Panc1 (cell line): ENCODE results near the gene TMEM220. TPM values are rescaled to one million over a fixed set of nuclear protein-coding genes. Genes with fewer than 3 reads are reported as not detected.

Experiments
- ATAC-seq: fragments of 200-7000 bp; cut with Tn5 transposase; 2 replicates; pipeline ENCODE4 v1.9.1; 2020; ENCODE audit warnings: mild to moderate bottlenecking, moderate library complexity
- BruUV-seq: library from RNA; stranded (reverse); fragments of 400-500 nt; replicated peaks from 2 replicates; lab custom pipeline; 2021; lab: Mats Ljungman, UMichigan
- CTCF ChIA-PET: fragments of 300-600 bp; sonication (Branson Sonifier 250); formaldehyde crosslinking; loops from one replicate; lab custom pipeline; 2022; ENCODE audit warnings: antibody characterized with exemption; lab: Charles Lee
- POLR2A ChIA-PET: fragments of 300-600 bp; sonication (Branson Sonifier 250); formaldehyde crosslinking; loops from one replicate; lab custom pipeline; 2022; ENCODE audit warnings: antibody characterized with exemption; lab: Charles Lee
- DNase-seq: peaks from one replicate; pipeline ENCODE4 v3.0.0-alpha.2; 2010; ENCODE audit warnings: low read depth, low spot score
- H3K27ac ChIP-seq: 2 replicates; pipeline ENCODE4 v1.5.1; 2011; ENCODE audit warnings: mild to moderate bottlenecking, low read length, inconsistent platforms
- H3K27me3 ChIP-seq: fragments of 200-500 bp; sonication (Bioruptor generic); 2 replicates; pipeline ENCODE4 v1.6.0; 2014; ENCODE audit warnings: low read length, inconsistent platforms; ENCODE audit not compliant: control insufficient read depth, insufficient read depth
- H3K36me3 ChIP-seq: fragments of 200-500 bp; sonication (Bioruptor generic); 2 replicates; pipeline ENCODE4 v1.5.1; 2014; ENCODE audit warnings: inconsistent platforms, mild to moderate bottlenecking, low read length, moderate library complexity; ENCODE audit not compliant: control insufficient read depth, insufficient read depth
- H3K4me1 ChIP-seq: 2 replicates; pipeline ENCODE4 v1.5.1; 2011; ENCODE audit warnings: inconsistent platforms, mild to moderate bottlenecking, low read length, moderate library complexity; ENCODE audit not compliant: control insufficient read depth, insufficient read depth
- H3K4me3 ChIP-seq, 2 experiments: 2 replicates each; pipeline ENCODE4 v1.5.1; 2011 to 2012; ENCODE audit warnings: low read depth in 2 of 2, low read length in 2 of 2, mild to moderate bottlenecking in 2 of 2, inconsistent platforms in 1 of 2, moderate library complexity in 1 of 2
- H3K9me3 ChIP-seq: fragments of 200-500 bp; sonication (Bioruptor generic); 2 replicates; pipeline ENCODE4 v1.5.1; 2014; ENCODE audit warnings: low read depth, mild to moderate bottlenecking, inconsistent platforms, low read length, moderate library complexity; ENCODE audit not compliant: control insufficient read depth, insufficient read depth
- CTCF ChIP-seq: fragments of 450-650 bp; IDR thresholded peaks from 2 replicates; pipeline ENCODE4 v1.5.1; 2017; ENCODE audit warnings: mild to moderate bottlenecking
- POLR2AphosphoS5 ChIP-seq: IDR thresholded peaks from 2 replicates; pipeline ENCODE4 v1.6.1; 2012; ENCODE audit warnings: mild to moderate bottlenecking, low read depth, low read length, moderate library complexity
- REST ChIP-seq, 2 experiments: IDR thresholded peaks; 2 replicates each; pipeline ENCODE4 v1.6.1; 2011 to 2012; ENCODE audit warnings: low read depth in 2 of 2, control low read depth in 1 of 2, low read length in 1 of 2, mild to moderate bottlenecking in 1 of 2, moderate library complexity in 1 of 2; ENCODE audit not compliant: insufficient read depth in 1 of 2
- SIN3A ChIP-seq: IDR thresholded peaks from 2 replicates; pipeline ENCODE4 v1.6.1; 2012; ENCODE audit warnings: low read depth, mild to moderate bottlenecking, low read length, moderate library complexity, borderline replicate concordance; ENCODE audit not compliant: insufficient read depth
- TCF7L2 ChIP-seq: IDR thresholded peaks from 2 replicates; pipeline ENCODE4 v1.6.1; 2011; ENCODE audit warnings: mild to moderate bottlenecking, low read depth, low read length, inconsistent platforms
- in situ Hi-C: cut with HindIII; loops from 2 replicates; pipeline ENCODE4 v1.10.0; 2016; ENCODE audit warnings: low sequenced_read_pairs, low pct_unique_long_range_greater_than_20kb
- intact Hi-C: fragments of 100-400 bp; cut with micrococcal nuclease; formaldehyde crosslinking; loops from one replicate; pipeline ENCODE4 v1.10.0; 2022; ENCODE audit not compliant: unreplicated experiment
- total RNA-seq: library from RNA; stranded (reverse); gene quantifications from one replicate; pipeline ENCODE4 v1.2.1, GENCODE V29; 2021; ENCODE audit not compliant: unreplicated experiment

TMEM220 gene
- total RNA-seq, 1 experiment from 2014 or later = 9.3 TPM

DNA sequence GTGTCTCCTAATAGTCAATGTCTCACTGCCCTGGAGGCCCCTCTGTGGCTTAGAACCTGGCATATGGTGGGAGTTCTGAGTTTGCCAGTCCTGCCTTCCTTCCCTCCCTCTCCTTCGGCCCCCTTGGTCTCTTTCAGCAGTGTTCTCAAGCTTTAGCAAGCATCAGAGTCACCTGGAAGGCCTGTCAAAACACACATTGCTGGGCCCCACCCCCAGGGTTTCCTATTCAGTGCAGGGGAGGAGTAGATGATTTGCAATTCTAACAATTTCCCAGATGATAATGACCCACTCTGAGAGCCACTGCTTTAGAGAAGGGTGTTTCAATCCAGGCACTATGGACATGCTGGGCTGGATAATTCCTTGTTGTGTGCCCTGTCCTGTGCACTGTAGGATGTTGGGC, 26.4 kb upstream of the TMEM220 start:
- Histone ChIP-seq H3K9me3 (no peaks in the 10 kb centered on the region), H3K4me1 (no peaks in the 10 kb centered on the region; the same call in 1 of the 2 replicates), H3K27me3 (no peaks in the 10 kb centered on the region), H3K36me3 (no peaks in the 10 kb centered on the region), H3K27ac (no peak overlapping the region), H3K4me3 (no peak overlapping the region)
- intact Hi-C loops (no loop called here), in situ Hi-C loops (no loop called here)
- CTCF ChIA-PET = no interaction called here
- POLR2A ChIA-PET = no interaction called here
- TF ChIP-seq TCF7L2 (no peak), SIN3A (no peak), POLR2AphosphoS5 (no peak), CTCF (no peak), REST (IDR thresholded peaks at IDR 0.05; ENCODE audit: insufficient read depth in 1 of 2, low read depth in 2 of 2, low read length in 1 of 2) (no peak)
- BruUV-seq = no TSS peak
- no peak for ATAC-seq
- no peak for DNase-seq

- Histone ChIP-seq H3K4me3 (no peak overlapping the region), H3K4me1 (no peaks in the 10 kb centered on the region; the same call in 1 of the 2 replicates), H3K9me3 (no peaks in the 10 kb centered on the region), H3K27me3 (no peaks in the 10 kb centered on the region), H3K36me3 (no peaks in the 10 kb centered on the region), H3K27ac (no peak overlapping the region)
- ChIA-PET POLR2A (no interaction called here), CTCF (no interaction called here)
- intact Hi-C loops (no loop called here), in situ Hi-C loops (no loop called here)
- DNase-seq = no peak
- BruUV-seq = no TSS peak
- ATAC-seq = no peak
- TF ChIP-seq SIN3A (no peak), CTCF (no peak), TCF7L2 (no peak), POLR2AphosphoS5 (no peak), REST (IDR thresholded peaks at IDR 0.05; ENCODE audit: insufficient read depth in 1 of 2, low read depth in 2 of 2, low read length in 1 of 2) (no peak)
These were observed 25.8 kb upstream of the TMEM220 start for GRCh38 chr17:10755592-10756127.
